Vagina (tissue), 2 donors: ENCODE measurements around the gene HDAC8.
"Not testable (repeated sequence)": the region's sequence is repeated elsewhere in the genome, so short reads cannot be mapped to it uniquely, and the experiment has no call there.

Source experiments
- POLR2A ChIP-seq, 2 donors: fragments of 450-650 bp; IDR thresholded peaks; one replicate each; pipeline ENCODE4 v1.6.1; 2017; ENCODE audit warnings: antibody characterized with exemption in 2 of 2, mild to moderate bottlenecking in 2 of 2, moderate library complexity in 2 of 2
- TF ChIP-seq, protein P1 (sequence below), 3 experiments: fragments of 450-650 bp in 2 of 3; fragments of 200-600 bp in 1 of 3; sonication (generic) in 1 of 3; IDR thresholded peaks; one replicate each; pipeline ENCODE4 v1.5.1; 2017 to 2019; ENCODE audit warnings: antibody characterized with exemption in 3 of 3, mild to moderate bottlenecking in 2 of 3, moderate library complexity in 2 of 3

DNA sequence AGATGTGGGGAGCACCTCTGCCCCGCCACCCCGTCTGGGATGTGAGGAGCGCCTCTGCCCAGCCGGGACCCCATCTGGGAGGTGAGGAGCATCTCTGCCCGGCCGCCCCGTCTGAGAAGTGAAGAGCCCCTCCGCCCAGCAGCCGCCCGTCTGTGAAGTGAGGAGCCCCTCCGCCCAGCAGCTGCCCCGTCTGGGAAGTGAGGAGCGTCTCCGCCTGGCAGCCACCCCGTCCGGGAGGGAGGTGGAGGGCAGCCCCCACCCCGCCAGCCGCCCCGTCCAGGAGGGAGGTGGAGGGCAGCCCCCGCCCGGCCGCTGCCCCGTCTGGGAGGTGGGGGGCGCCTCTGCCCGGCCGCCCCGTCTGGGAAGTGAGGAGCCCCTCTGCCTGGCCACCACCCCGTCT lies 13.0 kb downstream of the HDAC8 start:
- TF ChIP-seq, protein P1, sequence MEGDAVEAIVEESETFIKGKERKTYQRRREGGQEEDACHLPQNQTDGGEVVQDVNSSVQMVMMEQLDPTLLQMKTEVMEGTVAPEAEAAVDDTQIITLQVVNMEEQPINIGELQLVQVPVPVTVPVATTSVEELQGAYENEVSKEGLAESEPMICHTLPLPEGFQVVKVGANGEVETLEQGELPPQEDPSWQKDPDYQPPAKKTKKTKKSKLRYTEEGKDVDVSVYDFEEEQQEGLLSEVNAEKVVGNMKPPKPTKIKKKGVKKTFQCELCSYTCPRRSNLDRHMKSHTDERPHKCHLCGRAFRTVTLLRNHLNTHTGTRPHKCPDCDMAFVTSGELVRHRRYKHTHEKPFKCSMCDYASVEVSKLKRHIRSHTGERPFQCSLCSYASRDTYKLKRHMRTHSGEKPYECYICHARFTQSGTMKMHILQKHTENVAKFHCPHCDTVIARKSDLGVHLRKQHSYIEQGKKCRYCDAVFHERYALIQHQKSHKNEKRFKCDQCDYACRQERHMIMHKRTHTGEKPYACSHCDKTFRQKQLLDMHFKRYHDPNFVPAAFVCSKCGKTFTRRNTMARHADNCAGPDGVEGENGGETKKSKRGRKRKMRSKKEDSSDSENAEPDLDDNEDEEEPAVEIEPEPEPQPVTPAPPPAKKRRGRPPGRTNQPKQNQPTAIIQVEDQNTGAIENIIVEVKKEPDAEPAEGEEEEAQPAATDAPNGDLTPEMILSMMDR (IDR thresholded peaks at IDR 0.05), result not testable (repeated sequence)
- not testable (repeated sequence) for TF ChIP-seq POLR2A (IDR thresholded peaks at IDR 0.05)
